NCI-H2081 (cell line): ENCODE measurements around the gene SPTBN1.
A peak's percentile ranks its signal among the peaks of the same experiment; 100 is the strongest.

Experiments
- DNase-seq, 2 experiments: peaks; one replicate each; lab custom pipeline; 2025; lab: John Stamatoyannopoulos, UW

The SPTBN1 gene

GRCh38 chr2:54434229-54434628 lies 21.9 kb upstream of the SPTBN1 start:
- DNase-seq: no peak

- DNase-seq: no peak
Observed at GRCh38 chr2:54434711-54435110, 21.4 kb upstream of the SPTBN1 start.

DNA sequence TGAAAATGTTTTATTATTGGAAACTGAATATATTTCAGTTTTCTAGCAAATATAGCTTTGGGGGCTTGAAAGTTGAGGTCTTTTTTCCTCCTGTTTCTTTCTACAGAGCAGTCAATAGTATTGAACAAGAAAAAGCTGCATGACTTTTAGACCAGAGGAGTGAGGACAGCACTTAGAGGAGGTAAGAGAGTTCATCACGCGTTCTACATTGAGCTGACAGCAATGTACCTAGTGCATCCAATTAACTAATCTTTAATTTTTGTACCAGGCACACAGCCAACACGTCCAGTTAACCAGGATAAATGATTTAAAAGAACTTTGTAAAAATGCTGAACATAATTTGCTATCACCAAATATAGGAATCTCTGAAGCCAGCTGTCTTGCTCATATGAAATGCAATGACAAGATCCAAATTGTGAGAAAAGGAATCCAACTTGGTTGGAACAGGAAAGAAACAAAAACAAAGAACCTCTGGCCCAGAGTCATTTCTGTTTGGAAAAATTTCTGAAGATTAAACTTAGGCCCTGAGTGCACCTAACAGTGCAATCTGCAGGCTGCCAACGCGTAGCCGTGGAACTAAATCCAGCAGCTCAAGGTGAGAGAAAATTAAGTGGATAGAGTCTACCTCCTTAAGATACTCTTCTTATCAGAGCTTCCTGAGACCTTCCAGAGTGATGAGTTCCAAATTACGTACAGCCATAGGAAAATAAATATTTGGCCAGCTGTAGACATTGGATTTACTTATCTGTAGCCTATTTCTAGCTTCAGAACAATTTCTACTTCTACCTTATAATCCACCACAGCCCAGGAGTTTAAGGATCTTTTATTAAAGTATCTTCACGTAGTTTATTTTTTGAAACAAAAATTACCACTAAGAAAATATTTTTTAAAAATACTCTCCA lies 20.6 kb upstream of the SPTBN1 start:
- no peak for DNase-seq

GRCh38 chr2:54437588-54437987 lies 18.5 kb upstream of the SPTBN1 start:
- no peak for DNase-seq

DNA sequence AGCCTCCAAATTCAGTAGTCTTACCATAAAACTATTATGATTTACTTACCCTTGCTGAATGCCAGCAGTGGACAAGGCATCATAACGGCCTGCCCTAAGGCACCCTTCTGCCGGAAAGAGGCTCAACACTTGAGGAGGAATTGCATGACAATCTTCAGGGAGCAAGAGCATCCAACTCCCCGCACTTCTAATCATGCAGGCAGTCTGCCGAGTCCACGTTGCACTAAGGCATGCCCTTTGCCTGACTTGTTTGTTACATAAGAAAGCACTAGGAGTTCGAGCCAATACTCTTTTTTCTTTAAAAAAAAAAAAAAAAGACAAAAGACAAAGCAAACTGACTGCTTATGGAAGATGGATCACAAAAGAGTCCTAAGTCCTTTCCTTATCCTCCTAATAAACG lies 17.9 kb upstream of the SPTBN1 start:
- DNase-seq: no peak

DNA sequence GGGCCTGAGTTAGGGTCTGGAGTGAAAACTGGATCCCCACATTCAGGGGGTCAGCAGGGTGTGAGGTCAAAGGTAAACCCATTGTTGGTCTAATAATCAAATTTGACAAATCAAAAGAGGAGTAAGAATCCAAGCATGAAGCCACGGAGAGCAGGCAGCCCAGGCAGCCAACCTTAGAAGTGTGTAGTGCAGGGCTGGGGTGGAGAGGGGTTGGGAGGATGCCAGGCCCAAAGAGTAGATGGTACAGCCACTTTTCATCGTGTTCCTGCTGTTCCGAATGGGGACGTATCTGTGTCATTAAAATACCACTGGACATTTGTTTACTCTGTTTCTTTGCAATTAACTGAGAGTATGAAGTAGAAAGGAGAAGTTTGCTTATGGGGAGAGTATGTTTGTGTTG lies 16.5 kb upstream of the SPTBN1 start:
- no peak for DNase-seq

DNA sequence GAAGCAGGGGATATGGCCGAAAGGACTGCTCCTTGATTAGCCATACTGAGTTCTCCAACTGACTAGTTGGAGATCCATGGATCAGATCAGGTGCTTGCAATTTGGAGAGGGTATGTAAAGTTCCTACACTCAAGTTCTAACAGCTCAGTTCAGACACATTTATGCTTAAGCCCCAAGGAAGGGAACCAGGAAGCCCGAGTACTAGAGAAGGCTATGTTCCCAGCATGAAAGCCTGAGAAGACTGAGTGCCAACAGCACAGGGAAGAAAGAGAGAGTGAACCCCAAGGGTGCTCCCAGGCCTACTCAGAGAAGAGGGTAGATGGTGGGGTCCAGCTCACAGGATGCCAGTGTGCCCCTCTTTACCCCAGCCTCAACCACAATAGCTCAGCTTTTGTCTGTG lies 16.1 kb upstream of the SPTBN1 start:
- no peak for DNase-seq

DNA sequence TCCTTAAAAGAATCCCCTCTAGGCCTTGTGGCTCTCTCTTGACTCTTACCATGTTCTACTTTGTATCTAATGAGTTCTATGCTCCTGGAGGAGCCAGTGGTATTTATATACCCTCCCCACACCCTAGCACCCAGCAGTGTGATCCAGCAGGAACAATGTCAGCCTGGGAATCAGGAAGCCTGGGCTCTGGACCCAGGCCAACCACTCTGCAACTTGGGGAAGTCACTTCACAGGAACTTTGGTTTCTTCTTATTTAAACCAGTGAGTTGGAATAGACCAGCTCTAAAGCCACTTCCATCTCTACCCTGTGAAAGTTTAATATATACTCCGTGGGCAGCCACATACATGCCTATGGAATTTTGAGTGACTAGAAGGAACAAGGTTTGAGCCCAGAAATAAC lies 11.6 kb upstream of the SPTBN1 start:
- DNase-seq: no peak

DNA sequence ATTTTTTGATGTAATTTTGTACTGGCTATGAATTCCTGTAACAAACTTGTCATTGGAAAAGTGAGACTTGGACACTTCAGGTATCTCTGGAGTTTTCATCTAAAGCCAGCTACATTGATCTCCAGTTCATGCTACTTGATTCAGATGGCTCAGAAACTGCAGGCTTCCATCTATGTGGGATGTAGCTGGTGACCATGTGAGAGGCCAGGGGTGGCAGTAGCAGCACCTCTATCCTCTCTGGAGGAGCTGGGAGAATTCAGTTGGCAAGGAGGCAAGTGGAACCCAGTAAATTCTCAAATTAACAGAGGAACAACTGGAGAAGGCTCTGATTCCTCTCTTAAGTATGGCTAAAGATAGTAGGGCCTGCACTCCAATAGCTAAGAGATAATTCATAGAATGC lies 10.0 kb upstream of the SPTBN1 start:
- DNase-seq: no peak

GRCh38 chr2:54446625-54447024 lies 9.5 kb upstream of the SPTBN1 start:
- DNase-seq: no peak

GRCh38 chr2:54454548-54455130 lies 1.5 kb upstream of the SPTBN1 start:
- peak in 1 of 2 experiments; percentile 52 for DNase-seq

DNA sequence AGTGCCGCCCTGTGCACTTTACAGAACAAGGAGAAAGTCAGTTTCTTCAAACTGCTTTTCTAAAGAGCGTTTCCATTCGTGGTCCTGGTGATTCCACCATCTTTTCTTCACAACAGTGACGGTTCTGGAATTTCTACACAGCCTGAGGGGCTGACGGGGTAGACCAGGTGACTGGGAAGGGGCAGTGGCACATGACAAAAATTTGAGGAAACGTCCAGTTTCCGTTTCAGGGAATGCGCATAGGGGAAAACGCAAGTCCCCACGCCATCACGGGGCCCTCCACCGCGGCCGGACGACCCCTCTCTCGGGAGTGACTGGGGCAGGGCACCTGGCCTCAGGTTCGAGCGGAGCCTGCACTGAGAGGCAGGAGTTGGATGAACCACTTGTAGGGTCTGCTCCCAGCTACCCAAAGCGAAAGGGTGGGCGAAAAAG lies 980 bp upstream of the SPTBN1 start:
- DNase-seq: peak; percentile 51 to 61

DNA sequence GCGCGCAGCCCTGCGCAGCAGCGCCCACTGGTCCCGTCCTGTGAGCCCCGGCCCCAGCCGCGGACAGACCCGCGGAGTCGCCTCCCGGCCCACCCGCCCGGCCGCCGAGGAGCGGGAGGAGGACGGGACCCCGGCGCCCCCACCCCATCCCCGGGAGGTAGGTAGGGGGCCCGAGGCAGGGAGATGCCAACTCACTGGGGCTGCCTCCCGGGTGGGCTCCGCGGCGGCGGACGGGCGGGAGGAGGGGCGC lies 160 bp downstream of the SPTBN1 start:
- DNase-seq: no peak

- peak; percentile 56 to 78 for DNase-seq
Observed at GRCh38 chr2:54456612-54457322, 640 bp downstream of the SPTBN1 start.

- peak; percentile 47 to 77 for DNase-seq
Observed at GRCh38 chr2:54457323-54458023, 1.3 kb downstream of the SPTBN1 start.

GRCh38 chr2:54459037-54459441 lies 2.9 kb downstream of the SPTBN1 start:
- DNase-seq: peak in 1 of 2 experiments; percentile 7

DNA sequence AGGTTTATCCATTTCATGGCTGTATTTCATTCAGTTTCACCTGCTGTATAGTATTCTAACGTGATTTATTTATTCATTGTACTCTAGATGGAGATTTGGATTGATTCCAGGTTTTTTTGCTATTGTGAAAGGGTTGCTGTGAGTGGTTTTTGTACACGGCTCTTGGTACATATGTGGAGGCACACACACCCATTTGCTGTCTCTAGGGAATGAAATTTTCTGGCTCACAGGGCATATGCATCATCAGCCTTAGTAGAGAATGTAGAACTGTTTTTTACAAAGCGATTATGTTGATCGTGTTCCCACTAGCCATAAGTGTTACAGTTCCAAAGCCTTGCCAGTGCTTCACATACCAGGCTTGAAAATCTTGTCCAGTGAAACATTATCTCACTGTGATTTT lies 5.1 kb downstream of the SPTBN1 start:
- DNase-seq: peak in 1 of 2 experiments; percentile 26

GRCh38 chr2:54464341-54464740 lies 8.2 kb downstream of the SPTBN1 start:
- no peak for DNase-seq

GRCh38 chr2:54465143-54465542 lies 9.0 kb downstream of the SPTBN1 start:
- DNase-seq: no peak

- DNase-seq: no peak
Observed at GRCh38 chr2:54466870-54467269, 10.7 kb downstream of the SPTBN1 start.

DNA sequence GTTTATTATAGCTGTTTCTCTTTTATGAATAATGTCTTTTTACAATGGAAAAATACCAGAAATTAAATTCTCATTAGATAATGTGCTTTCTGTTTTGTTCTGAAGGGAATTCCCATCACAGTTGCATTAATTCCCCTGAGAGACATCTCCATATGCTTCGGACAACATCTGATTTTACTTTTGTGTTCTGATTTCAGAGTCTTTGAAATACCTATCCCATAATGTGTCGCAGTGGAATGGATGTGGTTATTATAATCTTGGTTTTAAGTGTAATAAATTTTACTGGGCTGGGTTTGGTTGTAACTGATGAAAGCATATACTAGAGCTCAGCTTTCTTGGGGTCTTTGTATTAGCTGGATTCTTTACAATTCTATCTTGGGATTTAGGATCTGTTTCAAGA lies 12.5 kb downstream of the SPTBN1 start:
- no peak for DNase-seq

- DNase-seq: no peak
Observed at GRCh38 chr2:54469484-54470053, 13.4 kb downstream of the SPTBN1 start.
